LNCAP (cell line): Measurements from ENCODE around the gene AK2.

ENCODE experiments used
- TF ChIP-seq, protein P1 (sequence below): fragments of 450-650 bp; IDR thresholded peaks from 2 replicates; pipeline ENCODE4 v1.5.1; 2017; ENCODE audit warnings: mild to moderate bottlenecking

AK2 gene

GRCh38 chr1:33078030-33078591 is 41.4 kb upstream of the AK2 start:
- TF ChIP-seq, protein P1, sequence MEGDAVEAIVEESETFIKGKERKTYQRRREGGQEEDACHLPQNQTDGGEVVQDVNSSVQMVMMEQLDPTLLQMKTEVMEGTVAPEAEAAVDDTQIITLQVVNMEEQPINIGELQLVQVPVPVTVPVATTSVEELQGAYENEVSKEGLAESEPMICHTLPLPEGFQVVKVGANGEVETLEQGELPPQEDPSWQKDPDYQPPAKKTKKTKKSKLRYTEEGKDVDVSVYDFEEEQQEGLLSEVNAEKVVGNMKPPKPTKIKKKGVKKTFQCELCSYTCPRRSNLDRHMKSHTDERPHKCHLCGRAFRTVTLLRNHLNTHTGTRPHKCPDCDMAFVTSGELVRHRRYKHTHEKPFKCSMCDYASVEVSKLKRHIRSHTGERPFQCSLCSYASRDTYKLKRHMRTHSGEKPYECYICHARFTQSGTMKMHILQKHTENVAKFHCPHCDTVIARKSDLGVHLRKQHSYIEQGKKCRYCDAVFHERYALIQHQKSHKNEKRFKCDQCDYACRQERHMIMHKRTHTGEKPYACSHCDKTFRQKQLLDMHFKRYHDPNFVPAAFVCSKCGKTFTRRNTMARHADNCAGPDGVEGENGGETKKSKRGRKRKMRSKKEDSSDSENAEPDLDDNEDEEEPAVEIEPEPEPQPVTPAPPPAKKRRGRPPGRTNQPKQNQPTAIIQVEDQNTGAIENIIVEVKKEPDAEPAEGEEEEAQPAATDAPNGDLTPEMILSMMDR: no peak

DNA sequence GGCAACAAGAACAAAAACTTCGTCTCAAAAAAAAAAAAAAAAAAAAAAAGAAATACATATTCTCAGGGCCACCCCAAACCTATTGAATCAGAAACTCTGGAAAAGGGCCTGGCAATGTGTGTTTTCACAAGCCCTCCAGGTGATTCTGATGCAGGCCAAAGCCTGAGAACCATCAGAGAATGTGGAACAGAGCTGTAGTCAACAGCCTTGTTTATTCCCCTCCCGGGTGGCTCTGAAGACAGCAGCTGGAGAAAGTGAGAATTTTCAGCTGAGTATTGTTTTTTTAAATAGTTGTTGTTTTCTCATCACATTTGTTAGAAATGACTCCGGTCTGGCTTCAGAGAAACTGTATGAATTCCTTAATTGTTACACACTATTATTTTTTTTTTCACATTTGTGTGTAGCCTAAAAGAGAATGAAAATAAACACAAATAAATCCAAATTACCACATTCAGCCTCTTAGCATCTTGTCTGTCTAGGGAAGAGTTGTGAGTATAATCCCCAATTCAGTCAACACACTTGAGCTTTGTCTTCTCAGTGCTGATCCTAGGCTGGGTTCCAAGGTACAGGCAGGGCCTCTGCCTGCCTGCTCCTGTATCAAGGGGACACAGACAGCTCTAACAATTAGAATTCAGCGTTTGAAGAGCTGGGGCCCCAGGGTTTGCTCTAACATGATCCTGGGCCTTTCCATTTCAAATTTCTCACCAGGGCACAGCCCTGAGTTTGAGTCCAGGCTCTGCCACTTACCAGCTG is 37.7 kb upstream of the AK2 start:
- TF ChIP-seq, protein P1: no peak

DNA sequence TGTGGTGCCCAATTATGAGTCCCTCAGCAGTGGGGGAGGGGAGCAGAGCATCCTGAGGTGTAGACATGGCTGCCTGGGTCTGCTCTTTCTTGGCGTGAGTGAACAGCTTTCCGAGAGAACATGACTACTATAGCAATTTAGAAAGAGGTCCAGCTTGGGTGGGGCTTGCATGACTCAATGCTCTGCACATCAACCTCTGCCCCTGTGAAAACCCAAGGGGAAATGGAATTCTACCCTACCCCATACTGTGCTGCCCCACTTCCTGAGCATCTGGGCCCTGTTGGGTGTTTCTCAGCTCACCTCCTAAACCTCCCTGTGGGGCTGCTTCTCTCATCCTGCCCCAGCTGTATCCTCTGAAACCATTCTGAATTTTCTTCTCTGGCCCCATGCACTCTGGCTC is 36.0 kb upstream of the AK2 start:
- TF ChIP-seq, protein P1: no peak

DNA sequence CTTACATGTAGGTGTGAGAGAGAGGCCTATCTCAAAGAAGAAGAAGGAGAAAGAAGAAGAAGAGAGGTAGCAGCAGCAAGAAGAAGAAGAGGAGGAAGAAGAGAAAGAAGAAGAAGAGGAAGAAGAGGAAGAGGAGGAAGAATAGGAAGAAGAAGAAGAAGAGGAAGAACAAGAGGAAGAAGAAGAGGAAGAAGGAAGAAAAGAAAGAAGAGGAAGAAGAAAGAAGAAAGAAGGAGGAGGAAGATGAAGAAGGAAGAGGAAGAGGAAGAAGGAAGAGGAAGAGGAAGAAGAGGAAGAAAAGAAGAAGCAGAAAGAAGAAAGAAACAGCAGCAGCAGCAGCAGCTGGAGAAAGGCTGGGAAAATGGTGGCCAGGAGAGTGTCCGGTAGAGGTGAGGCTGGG is 33.9 kb upstream of the AK2 start:
- TF ChIP-seq, protein P1: no peak

GRCh38 chr1:33065301-33065700 is 28.6 kb upstream of the AK2 start:
- TF ChIP-seq, protein P1: no peak

DNA sequence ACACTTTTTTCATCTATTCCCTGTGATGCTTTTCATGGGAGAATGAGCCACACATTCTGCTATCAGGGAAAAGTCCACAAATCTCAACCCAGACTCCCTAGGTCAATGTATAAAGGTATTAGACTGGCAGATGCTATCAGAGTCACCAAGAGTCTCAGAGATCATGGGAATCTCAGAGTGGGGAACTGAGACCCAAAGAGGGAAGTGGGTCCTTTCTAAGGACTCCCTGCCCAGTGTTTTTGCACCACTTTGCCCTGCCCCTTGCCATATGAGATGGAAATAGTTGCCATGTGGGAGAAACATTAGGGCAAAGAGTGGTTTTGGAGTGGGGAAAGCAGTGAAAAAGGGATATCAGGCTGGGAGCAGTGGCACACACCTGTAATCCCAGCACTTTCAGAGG is 25.2 kb upstream of the AK2 start:
- TF ChIP-seq, protein P1: no peak

DNA sequence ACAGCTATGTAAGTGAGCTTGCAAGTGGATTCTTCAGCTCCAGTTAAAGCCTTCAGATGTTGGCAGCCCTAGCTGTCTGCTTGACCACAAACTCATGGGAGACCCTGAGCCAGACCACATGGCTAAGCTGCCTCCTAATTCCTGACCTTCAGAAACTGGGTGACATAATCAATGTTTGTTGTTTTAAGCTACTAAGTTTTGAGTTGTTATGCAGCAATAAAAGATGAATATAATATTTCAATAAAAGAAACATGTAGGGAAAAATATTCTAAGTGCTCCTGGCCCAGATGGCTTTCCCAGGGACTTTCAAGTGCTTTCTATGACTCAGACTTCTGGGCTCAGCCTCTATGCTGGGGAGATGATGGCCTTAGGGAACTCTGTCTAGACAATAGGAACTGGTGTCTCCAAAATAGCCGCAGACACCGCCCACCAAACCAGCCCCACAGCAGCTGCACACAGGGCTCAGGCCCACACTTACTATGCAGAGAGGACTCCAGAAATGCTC is 23.9 kb upstream of the AK2 start:
- TF ChIP-seq, protein P1: no peak
